ENCODE data around the gene RTTN.

- no peak for TF ChIP-seq CTCF (IDR thresholded peaks at IDR 0.05 in 2 of 3, conservative IDR thresholded peaks at IDR 0.05 in 1 of 3; ENCODE audit: insufficient read depth in 2 of 3, low read depth in 1 of 3, low read length in 3 of 3)
- TF ChIP-seq, protein P1, sequence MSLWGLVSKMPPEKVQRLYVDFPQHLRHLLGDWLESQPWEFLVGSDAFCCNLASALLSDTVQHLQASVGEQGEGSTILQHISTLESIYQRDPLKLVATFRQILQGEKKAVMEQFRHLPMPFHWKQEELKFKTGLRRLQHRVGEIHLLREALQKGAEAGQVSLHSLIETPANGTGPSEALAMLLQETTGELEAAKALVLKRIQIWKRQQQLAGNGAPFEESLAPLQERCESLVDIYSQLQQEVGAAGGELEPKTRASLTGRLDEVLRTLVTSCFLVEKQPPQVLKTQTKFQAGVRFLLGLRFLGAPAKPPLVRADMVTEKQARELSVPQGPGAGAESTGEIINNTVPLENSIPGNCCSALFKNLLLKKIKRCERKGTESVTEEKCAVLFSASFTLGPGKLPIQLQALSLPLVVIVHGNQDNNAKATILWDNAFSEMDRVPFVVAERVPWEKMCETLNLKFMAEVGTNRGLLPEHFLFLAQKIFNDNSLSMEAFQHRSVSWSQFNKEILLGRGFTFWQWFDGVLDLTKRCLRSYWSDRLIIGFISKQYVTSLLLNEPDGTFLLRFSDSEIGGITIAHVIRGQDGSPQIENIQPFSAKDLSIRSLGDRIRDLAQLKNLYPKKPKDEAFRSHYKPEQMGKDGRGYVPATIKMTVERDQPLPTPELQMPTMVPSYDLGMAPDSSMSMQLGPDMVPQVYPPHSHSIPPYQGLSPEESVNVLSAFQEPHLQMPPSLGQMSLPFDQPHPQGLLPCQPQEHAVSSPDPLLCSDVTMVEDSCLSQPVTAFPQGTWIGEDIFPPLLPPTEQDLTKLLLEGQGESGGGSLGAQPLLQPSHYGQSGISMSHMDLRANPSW (CRISPR knock-in tag; IDR thresholded peaks at IDR 0.05): no peak
- TF ChIP-seq ZBTB1 (CRISPR knock-in tag; IDR thresholded peaks at IDR 0.05; ENCODE audit: borderline replicate concordance, low read depth): no peak
- TF ChIP-seq FOXP1 (CRISPR knock-in tag; IDR thresholded peaks at IDR 0.05): no peak
- no peak for TF ChIP-seq ZNF184 (CRISPR knock-in tag; IDR thresholded peaks at IDR 0.05)
- no peak for TF ChIP-seq ZNF274 (IDR thresholded peaks at IDR 0.05; ENCODE audit: borderline replicate concordance, low read depth, low read length)
- TF ChIP-seq POLR2A (conservative IDR thresholded peaks at IDR 0.05): no peak
- TF ChIP-seq MCM7 (IDR thresholded peaks at IDR 0.05): no peak
Measured at GRCh38 chr18:69978732-69979715, 226.5 kb downstream of the RTTN start.
